Measurements from ENCODE around the gene RTN1. TPM values are rescaled to one million over a fixed set of nuclear protein-coding genes. Genes with fewer than 3 reads are reported as not detected.

Gene RTN1
- total RNA-seq, 1 experiment from 2014 or later, result 9.8 TPM

DNA sequence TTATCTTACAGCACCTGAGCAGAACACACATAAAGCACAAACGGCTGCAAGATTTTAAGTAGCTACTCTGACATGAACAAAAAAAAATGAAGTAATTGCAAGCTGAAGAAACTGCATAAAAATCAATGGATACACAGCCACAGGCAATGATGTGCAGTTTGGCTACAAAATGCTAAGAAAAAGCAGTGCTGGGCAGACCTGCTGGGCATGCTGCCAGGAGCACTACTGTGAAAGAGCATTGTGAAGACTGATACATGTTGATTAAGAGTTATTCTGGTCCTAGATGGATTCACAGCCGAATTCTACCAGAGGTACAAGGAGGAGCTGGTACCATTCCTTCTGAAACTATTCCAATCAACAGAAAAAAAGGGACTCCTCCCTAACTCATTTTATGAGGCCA, 20.1 kb upstream of the RTN1 start:
- intact Hi-C loops (cut with micrococcal nuclease), result no loop called here
- TF ChIP-seq, protein P1, sequence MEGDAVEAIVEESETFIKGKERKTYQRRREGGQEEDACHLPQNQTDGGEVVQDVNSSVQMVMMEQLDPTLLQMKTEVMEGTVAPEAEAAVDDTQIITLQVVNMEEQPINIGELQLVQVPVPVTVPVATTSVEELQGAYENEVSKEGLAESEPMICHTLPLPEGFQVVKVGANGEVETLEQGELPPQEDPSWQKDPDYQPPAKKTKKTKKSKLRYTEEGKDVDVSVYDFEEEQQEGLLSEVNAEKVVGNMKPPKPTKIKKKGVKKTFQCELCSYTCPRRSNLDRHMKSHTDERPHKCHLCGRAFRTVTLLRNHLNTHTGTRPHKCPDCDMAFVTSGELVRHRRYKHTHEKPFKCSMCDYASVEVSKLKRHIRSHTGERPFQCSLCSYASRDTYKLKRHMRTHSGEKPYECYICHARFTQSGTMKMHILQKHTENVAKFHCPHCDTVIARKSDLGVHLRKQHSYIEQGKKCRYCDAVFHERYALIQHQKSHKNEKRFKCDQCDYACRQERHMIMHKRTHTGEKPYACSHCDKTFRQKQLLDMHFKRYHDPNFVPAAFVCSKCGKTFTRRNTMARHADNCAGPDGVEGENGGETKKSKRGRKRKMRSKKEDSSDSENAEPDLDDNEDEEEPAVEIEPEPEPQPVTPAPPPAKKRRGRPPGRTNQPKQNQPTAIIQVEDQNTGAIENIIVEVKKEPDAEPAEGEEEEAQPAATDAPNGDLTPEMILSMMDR (IDR thresholded peaks at IDR 0.05; ENCODE audit: unreplicated experiment), result no peak
- H3K9me3 Mint-ChIP-seq (ENCODE audit: unreplicated experiment), result no peaks in the 10 kb centered on the region

DNA sequence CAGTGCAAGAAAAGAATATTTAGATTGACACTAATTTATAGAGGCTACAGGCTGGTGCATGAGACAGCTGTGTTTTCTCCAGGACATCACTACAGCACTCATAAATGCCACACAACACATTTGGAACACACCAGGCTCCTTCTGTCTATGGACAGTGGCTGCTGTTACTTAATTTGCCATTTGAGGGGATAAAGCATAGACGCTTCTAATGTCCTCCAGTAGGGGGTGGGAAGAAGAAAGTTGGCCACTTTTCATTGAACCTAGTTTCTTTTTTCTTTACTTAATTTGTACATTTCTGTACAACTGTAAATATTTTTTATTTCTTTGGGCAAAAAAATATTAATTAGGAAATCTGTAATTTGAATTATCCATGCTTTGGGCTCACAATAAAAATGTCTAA, 12.4 kb upstream of the RTN1 start:
- H3K36me3 Mint-ChIP-seq (ENCODE audit: insufficient read depth, unreplicated experiment), result no peaks in the 10 kb centered on the region
- BruUV-seq (replicated peaks), result no TSS peak
- H3K4me1 Mint-ChIP-seq (ENCODE audit: insufficient read depth, unreplicated experiment), result no peaks in the 10 kb centered on the region
- intact Hi-C loops (cut with micrococcal nuclease), result no loop called here
- H3K27me3 Mint-ChIP-seq (ENCODE audit: insufficient read depth, unreplicated experiment), result no peaks in the 10 kb centered on the region
- TF ChIP-seq, protein P1 (IDR thresholded peaks at IDR 0.05; ENCODE audit: unreplicated experiment), result no peak
- ChIA-PET CTCF (interaction anchor here (0.6 to 1.5 kb wide), 6 partner anchors 11 to 221 kb away, joined by 3 to 5 read pairs (median 4); no protein-coding TSS in a partner anchor), POLR2A (no interaction called here)
- peaks cover 7% of the 10 kb centered on the region for H3K9me3 Mint-ChIP-seq (ENCODE audit: unreplicated experiment)
- no peak overlapping the region for H3K4me3 Mint-ChIP-seq (ENCODE audit: unreplicated experiment)
- DNase-seq (ENCODE audit: unreplicated experiment), result peak; percentile 19
- H3K27ac Mint-ChIP-seq (ENCODE audit: low read depth, unreplicated experiment), result no peak overlapping the region

More for the DNA sequence above, 20.1 kb upstream of the RTN1 start:
- DNase-seq (ENCODE audit: unreplicated experiment), result no peak
- POLR2A ChIA-PET, result no interaction called here
- BruUV-seq (replicated peaks), result no TSS peak
- no peak overlapping the region for H3K27ac Mint-ChIP-seq (ENCODE audit: low read depth, unreplicated experiment)
- H3K4me1 Mint-ChIP-seq (ENCODE audit: insufficient read depth, unreplicated experiment), result peaks cover under 1% of the 10 kb centered on the region
- no peaks in the 10 kb centered on the region for H3K36me3 Mint-ChIP-seq (ENCODE audit: insufficient read depth, unreplicated experiment)
- no peak overlapping the region for H3K4me3 Mint-ChIP-seq (ENCODE audit: unreplicated experiment)
- H3K27me3 Mint-ChIP-seq (ENCODE audit: insufficient read depth, unreplicated experiment), result no peaks in the 10 kb centered on the region
- CTCF ChIA-PET, result interaction anchor here (0.7 to 1.5 kb wide), 2 partner anchors 384 to 415 kb away, joined by 4 to 5 read pairs; no protein-coding TSS in a partner anchor

DNA sequence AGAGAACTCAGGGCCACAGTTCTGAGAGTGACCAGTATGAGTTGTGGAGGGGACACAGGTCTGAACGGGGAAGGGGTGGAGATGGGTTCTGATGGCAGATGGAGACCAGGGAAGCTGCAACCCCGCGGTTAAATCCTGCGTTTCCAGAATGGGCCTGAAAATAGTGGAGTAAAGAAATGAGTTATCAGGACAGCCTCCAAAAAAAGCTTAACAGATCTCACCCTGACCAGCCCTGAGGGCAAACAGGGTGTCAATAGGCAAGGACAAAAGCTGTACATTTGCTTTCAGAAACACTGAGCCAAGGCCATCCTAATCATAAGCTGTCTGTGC, 555 bp upstream of the RTN1 start:
- peaks cover 6% of the 10 kb centered on the region for H3K36me3 Mint-ChIP-seq (ENCODE audit: insufficient read depth, unreplicated experiment)
- H3K27ac Mint-ChIP-seq (ENCODE audit: low read depth, unreplicated experiment), result peak overlapping the region; percentile 89
- peak overlapping the region; percentile 92 for H3K4me3 Mint-ChIP-seq (ENCODE audit: unreplicated experiment)
- CTCF ChIA-PET, result interaction anchor here (0.9 kb wide), 1 partner anchor 163 kb away, joined by 4 read pairs; no protein-coding TSS in a partner anchor
- DNase-seq (ENCODE audit: unreplicated experiment), result no peak
- H3K9me3 Mint-ChIP-seq (ENCODE audit: unreplicated experiment), result no peaks in the 10 kb centered on the region
- POLR2A ChIA-PET, result interaction anchor here (0.6 to 1.1 kb wide), 2 partner anchors 163 to 213 kb away, joined by 3 to 5 read pairs; no protein-coding TSS in a partner anchor
- H3K4me1 Mint-ChIP-seq (ENCODE audit: insufficient read depth, unreplicated experiment), result peaks cover 11% of the 10 kb centered on the region
- intact Hi-C loops (cut with micrococcal nuclease), result no loop called here
- no peaks in the 10 kb centered on the region for H3K27me3 Mint-ChIP-seq (ENCODE audit: insufficient read depth, unreplicated experiment)
- no TSS peak for BruUV-seq (replicated peaks)
- TF ChIP-seq, protein P1 (IDR thresholded peaks at IDR 0.05; ENCODE audit: unreplicated experiment), result no peak

DNA sequence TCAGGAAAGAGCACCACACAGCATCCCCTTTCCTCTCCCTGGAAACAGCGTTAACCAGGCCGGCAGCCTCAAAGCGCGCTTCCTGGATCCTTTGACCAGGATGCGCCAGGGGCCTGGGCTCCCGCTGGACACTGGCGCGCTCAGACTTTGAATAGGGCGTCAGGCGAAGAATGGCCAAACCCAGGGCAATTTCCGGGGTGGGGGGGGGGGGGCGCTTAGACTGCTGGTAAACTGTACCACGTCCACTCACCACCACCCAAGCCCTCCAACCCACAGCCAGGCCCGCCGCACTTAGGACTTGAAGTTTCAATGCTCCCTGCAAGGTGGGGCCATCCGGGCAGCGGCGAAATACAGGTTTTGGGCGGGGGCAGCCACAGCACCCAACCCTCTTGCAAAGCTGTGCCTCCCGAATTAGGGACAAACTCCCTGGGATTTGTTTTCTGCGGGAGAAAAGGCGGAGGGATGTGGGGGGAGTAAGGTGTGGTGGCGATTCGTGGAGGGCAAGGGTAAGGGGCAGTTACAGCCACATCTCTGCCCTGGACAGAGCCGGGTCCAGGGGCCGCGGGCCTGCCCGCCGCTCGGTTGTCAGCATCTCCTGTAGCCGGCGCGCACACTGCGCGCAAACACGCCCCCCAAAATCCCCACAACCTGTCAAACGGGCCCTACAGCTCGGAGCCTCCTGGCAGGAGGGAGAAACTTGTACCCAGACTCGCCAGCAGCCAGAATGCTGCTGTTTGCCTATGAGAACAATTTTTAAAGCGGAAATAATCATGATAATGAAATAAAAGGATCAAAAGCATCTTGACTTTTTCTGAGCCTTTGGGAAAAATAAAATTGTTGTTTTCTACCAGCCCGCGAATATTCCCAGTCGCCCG, 958 bp downstream of the RTN1 start:
- peaks cover 6% of the 10 kb centered on the region for H3K36me3 Mint-ChIP-seq (ENCODE audit: insufficient read depth, unreplicated experiment)
- no peaks in the 10 kb centered on the region for H3K27me3 Mint-ChIP-seq (ENCODE audit: insufficient read depth, unreplicated experiment)
- ChIA-PET POLR2A (interaction anchor here (0.6 kb wide), 1 partner anchor 26 kb away, joined by 3 read pairs; no protein-coding TSS in a partner anchor), CTCF (interaction anchor here (1.6 kb wide), 1 partner anchor 28 kb away, joined by 4 read pairs; no protein-coding TSS in a partner anchor)
- peaks cover 11% of the 10 kb centered on the region for H3K4me1 Mint-ChIP-seq (ENCODE audit: insufficient read depth, unreplicated experiment)
- no peak for DNase-seq (ENCODE audit: unreplicated experiment)
- no peak overlapping the region for H3K27ac Mint-ChIP-seq (ENCODE audit: low read depth, unreplicated experiment)
- intact Hi-C loops (cut with micrococcal nuclease), result no loop called here
- TF ChIP-seq, protein P1 (IDR thresholded peaks at IDR 0.05; ENCODE audit: unreplicated experiment), result no peak
- no TSS peak for BruUV-seq (replicated peaks)
- H3K4me3 Mint-ChIP-seq (ENCODE audit: unreplicated experiment), result peak overlapping the region; percentile 92
- H3K9me3 Mint-ChIP-seq (ENCODE audit: unreplicated experiment), result no peaks in the 10 kb centered on the region
